Lung (tissue), 12 donors: Measurements from ENCODE around the gene CELF2. TPM values are rescaled to one million over a fixed set of nuclear protein-coding genes. Genes with fewer than 3 reads are reported as not detected.

Experiments used
- ATAC-seq: fragments of 200-7000 bp; cut with Tn5 transposase; one replicate; pipeline ENCODE4 v1.9.1; 2020; ENCODE audit warnings: moderate number of reproducible peaks; ENCODE audit not compliant: insufficient read depth, low FRiP score
- DNase-seq, 3 donors: peaks; one replicate each; pipeline ENCODE4 v3.0.0-alpha.2; 2013 to 2017
- H3K27ac ChIP-seq, 2 donors: one replicate each; pipeline ENCODE4 v1.5.1; 2013; ENCODE audit warnings: mild to moderate bottlenecking in 2 of 2, moderate library complexity in 2 of 2, control low read depth in 1 of 2, inconsistent platforms in 1 of 2, low read depth in 1 of 2, low read length in 1 of 2
- H3K27me3 ChIP-seq, 3 donors: one replicate each; pipeline ENCODE4 v1.5.1; 2013; ENCODE audit warnings: low read length in 2 of 3; ENCODE audit not compliant: control insufficient read depth in 3 of 3, insufficient read depth in 3 of 3
- H3K36me3 ChIP-seq, 4 donors: one replicate each; pipeline ENCODE4 v1.5.1; 2013; ENCODE audit warnings: low read length in 4 of 4, mild to moderate bottlenecking in 1 of 4, moderate library complexity in 1 of 4; ENCODE audit not compliant: control insufficient read depth in 4 of 4, insufficient read depth in 4 of 4
- H3K4me1 ChIP-seq, 5 donors: one replicate each; pipeline ENCODE4 v1.5.1; 2013; ENCODE audit warnings: low read length in 5 of 5, mild to moderate bottlenecking in 2 of 5, moderate library complexity in 1 of 5; ENCODE audit not compliant: control insufficient read depth in 5 of 5, insufficient read depth in 5 of 5
- H3K4me3 ChIP-seq: one replicate; pipeline ENCODE4 v1.5.1; 2013; ENCODE audit warnings: mild to moderate bottlenecking, control low read depth, moderate library complexity
- H3K9ac ChIP-seq, 2 donors: one replicate each; pipeline ENCODE4 v1.5.1; 2013; ENCODE audit warnings: low read length in 2 of 2, control low read depth in 1 of 2; ENCODE audit not compliant: insufficient read depth in 1 of 2
- H3K9me3 ChIP-seq, 4 donors: one replicate each; pipeline ENCODE4 v1.5.1; 2013; ENCODE audit warnings: low read length in 3 of 4, mild to moderate bottlenecking in 1 of 4, moderate library complexity in 1 of 4; ENCODE audit not compliant: control insufficient read depth in 4 of 4, insufficient read depth in 3 of 4
- CTCF ChIP-seq: IDR thresholded peaks from 2 replicates; pipeline ENCODE4 v1.5.1; 2012; ENCODE audit warnings: mild to moderate bottlenecking; ENCODE audit errors: control extremely low read depth, extremely low read depth
- WGBS, 2 donors: extraction: QIAGEN DNeasy Blood & Tissue Kit; methylation state at CpG; one replicate each; pipeline ENCODE4 v1.1.7; 2013; 5-methylcytosine and 5-hydroxymethylcytosine counted together
- polyA plus RNA-seq, 2 donors: library from polyadenylated mRNA; stranded (reverse); fragments of 200-250 nt; gene quantifications; one replicate each; pipeline ENCODE4 v1.2.1, GENCODE V29; 2013
- total RNA-seq, 2 donors: library from RNA; depleted of rRNA in 1 of 2; stranded (reverse); fragments of >200 nt in 1 of 2; gene quantifications; one replicate each; pipeline ENCODE4 v1.2.1, GENCODE V29; 2014 to 2021
- donor health status: control.
- donor health status: control.
- donor health status: Bipolar disorder and iron deficiency.
- donor health status: healthy.
- donor health status: DM: yes; HTN: yes; CAD: no.

The CELF2 gene
- total and polyA plus RNA-seq, 4 donors = 13.6 to 115 (median 63.7) TPM

DNA sequence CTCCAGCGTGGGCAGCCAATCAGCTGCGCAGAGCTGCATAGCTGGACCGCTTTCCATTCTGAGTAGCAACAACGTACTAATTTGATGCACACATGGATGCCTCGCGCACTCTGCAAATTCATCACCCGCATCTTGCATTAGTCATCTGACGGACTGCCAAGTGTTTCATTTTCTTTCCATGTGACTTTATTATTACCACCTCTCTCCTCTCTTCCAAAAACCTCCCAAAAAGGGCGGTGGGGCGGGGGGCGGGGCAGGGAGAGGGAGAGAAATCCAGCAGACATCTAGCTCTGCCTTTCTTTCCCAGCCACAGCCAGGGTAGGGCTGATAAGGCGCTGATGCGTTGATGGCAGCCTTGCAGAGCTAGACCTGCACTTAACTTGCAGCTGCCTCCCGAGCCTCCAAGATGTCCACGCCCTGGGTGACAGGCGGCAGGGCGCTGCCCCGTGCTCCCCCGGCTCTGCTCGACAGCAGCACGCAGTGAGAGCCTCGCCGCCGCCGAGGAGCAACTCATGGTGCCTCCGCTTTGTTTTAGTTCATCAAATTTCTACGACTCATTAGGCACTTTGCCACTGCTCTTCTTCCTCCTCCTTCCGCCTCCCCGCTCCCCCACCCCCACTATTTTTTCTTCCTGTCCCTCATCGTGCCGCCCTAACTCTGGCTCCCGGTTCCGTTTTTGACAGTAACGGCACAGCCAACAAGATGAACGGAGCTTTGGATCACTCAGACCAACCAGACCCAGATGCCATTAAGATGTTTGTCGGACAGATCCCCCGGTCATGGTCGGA is 147.3 kb downstream of the CELF2 start:
- peak; percentile 45 for ATAC-seq
- H3K4me1 ChIP-seq = peaks cover 0 to 30% (median 19%) of the 10 kb centered on the region in 5 donors
- H3K27me3 ChIP-seq = no peaks in the 10 kb centered on the region
- WGBS, 2 donors = 5 to 25% methylated on average over 38 of the region's 38 CpGs
- peaks cover 0 to 9% (median 0%) of the 10 kb centered on the region in 4 donors for H3K36me3 ChIP-seq
- peak overlapping the region; percentile 12 for H3K4me3 ChIP-seq
- peak overlapping the region; percentile 80 to 90 for H3K27ac ChIP-seq
- peaks cover 0 to 3% (median 1%) of the 10 kb centered on the region in 4 donors for H3K9me3 ChIP-seq
- peak overlapping the region in 1 of 2 donors; percentile 54 for H3K9ac ChIP-seq
- peak; percentile 62 to 80 (median 78) for DNase-seq
- TF ChIP-seq CTCF = no peak

DNA sequence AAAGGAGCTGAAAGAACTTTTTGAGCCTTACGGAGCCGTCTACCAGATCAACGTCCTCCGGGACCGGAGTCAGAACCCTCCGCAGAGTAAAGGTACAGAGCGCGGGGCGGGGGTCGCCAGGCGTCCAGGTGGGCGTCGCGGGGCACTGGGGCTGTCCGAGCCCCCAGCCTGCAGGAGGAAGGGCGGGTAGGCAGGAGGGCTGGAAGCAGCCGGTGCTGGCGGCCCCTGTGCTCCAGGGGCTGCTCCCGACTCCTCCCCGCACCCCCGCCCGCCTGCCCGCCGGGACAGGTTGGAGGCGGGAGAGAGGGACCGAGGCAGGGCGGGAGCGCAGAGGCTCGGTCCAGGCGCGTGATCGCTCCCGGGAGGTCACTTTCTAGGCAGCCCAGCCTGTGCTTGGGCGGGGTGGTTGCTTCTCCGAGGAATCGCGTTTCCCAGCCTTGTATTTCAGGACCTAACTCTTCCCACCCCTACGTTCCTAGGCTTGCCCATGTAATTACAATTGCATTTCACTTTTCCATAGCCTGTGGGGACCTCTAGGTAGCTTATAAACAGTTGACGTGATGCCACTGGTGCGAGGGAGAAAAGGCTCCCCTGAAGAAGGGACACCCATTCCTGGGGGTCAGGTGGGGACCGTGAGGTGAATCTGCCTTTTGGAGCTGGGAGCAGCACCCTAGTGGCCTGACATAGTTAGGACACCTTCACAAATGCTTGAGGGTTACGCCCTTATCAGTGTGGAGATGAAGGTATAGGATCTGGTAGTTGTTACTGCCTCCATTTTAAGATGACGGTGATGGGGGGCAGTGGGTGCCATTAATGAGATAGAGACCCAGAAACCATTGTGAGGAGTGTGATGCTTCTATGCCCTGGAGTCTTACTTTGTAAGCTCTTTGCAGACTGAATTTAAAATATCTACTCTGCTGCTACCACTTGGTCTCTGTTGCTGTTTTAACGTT is 148.2 kb downstream of the CELF2 start:
- Histone ChIP-seq H3K27me3 (no peaks in the 10 kb centered on the region), H3K4me3 (peak overlapping the region; percentile 38), H3K27ac (peak overlapping the region; percentile 70 to 80), H3K9ac (peak overlapping the region in 1 of 2 donors; percentile 54), H3K9me3 (peaks cover 0 to 3% (median 1%) of the 10 kb centered on the region in 4 donors), H3K4me1 (peaks cover 0 to 30% (median 19%) of the 10 kb centered on the region in 5 donors), H3K36me3 (peaks cover 0 to 9% (median 2%) of the 10 kb centered on the region in 4 donors)
- ATAC-seq (peak; percentile 39), DNase-seq (peak; percentile 39 to 60 (median 48))
- 12 to 34% methylated on average over 42 to 44 of the region's 44 CpGs for WGBS, 2 donors
- no peak for TF ChIP-seq CTCF

DNA sequence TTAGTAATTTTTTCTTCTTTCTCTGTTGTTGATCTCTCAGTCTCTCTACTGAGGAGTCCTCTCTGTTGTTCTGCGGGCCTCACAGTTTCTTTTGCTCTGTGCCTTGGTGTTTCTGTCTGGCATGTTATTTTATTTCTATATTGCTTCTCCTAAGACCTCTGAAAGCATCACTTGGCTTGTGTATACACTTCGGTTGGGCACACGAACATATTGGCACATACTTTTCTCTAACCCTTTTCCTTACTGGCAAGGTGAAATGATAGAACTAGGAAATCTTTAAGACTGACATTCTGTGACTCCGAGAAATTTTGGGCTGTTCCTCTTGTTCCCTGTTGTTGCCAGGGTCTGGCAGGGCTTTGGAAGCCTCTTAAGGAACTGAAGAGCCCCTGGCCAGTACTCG is 148.9 kb downstream of the CELF2 start:
- Histone ChIP-seq H3K9ac (no peak overlapping the region), H3K27ac (peak overlapping the region in 1 of 2 donors; percentile 80)

More for the DNA sequence above, 148.9 kb downstream of the CELF2 start:
- Histone ChIP-seq H3K4me3 (no peak overlapping the region), H3K36me3 (peaks cover 0 to 9% (median 2%) of the 10 kb centered on the region in 4 donors), H3K27me3 (no peaks in the 10 kb centered on the region), H3K9me3 (peaks cover 0 to 3% (median under 1%) of the 10 kb centered on the region in 4 donors), H3K4me1 (peaks cover 0 to 25% (median 13%) of the 10 kb centered on the region in 5 donors)
- DNase-seq = no peak
- no peak for ATAC-seq
- TF ChIP-seq CTCF = no peak
- 26 to 51% methylated on average over 5 of the region's 5 CpGs for WGBS, 2 donors
